CD4-positive, alpha-beta T cell treated with Interleukin-4 for 4 hours (primary cell): ENCODE measurements around the gene MYD88.

Experiments
- DNase-seq: peaks from one replicate; pipeline ENCODE4 v3.0.0-alpha.2; 2020

Gene MYD88

DNA sequence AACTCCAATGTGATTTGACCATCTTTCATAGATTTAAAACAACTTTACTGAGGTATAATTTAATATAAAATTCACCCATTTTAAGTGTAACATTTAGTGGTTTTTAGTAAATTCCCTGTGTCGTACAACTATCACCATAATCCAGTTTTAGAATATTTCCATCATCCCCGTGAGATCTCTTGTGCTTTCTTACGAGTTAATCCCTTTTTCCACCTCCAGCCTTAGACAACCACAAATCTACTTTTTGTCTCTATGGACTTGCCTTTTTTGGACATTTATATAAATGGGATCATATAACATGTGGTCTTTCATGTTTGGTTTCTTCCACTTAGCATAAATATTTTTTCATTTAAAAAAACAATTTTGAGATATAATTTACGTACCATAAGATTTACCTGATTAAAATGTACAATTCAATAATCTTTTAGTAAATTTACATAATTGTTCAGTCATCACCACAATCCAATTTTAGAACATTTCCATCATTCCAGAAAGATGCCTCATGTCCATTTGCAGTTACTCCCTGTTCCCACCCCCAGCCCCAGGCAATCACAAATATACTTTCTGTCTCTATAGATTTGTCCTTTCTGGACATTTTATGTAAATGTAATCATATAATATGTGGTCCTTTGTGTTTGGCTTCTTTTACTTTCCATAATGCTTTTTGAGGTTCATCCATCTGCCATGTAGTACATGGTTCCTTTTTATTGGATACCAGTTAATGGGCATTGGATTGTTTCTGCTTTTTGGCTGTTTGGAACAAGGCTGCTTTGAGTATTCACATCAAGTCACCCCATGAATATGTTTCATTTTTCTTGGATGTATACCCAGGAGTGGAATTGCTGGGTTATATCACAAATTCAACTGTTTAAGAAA lies 29.9 kb downstream of the MYD88 start:
- no peak for DNase-seq

DNA sequence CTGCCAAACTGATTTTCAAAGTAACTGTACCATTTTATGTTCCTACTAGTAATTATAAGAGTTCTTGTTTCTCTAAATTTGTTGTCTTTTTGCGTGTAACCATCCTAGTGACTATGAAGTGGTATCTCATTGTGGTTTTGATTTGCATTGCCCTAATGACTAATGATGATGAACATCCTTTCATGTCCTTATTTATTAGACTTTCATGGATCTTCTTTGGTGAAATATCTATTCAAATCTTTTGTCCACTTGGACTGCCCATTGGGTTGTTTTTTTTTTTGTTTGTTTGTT lies 30.5 kb downstream of the MYD88 start:
- peak; percentile 26 for DNase-seq

DNA sequence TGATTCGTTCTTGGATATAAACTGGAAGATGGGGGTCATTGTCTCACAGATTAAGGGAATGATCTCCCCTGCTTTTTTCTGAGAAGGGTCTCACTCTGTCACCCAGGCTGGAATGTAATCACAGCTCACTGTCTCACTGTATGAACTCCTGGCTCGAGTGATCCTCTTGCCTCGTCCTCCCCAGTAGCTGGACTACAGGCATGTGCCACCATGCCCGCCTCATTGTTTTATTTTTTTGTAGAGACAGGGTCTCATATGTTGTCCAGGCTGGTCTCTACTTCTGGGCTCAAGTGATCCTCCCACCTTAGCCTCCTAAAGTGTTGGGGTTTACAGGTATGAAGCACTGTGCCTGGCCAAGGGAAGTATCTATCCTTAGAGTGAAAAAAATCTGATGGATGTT lies 32.3 kb downstream of the MYD88 start:
- no peak for DNase-seq

DNA sequence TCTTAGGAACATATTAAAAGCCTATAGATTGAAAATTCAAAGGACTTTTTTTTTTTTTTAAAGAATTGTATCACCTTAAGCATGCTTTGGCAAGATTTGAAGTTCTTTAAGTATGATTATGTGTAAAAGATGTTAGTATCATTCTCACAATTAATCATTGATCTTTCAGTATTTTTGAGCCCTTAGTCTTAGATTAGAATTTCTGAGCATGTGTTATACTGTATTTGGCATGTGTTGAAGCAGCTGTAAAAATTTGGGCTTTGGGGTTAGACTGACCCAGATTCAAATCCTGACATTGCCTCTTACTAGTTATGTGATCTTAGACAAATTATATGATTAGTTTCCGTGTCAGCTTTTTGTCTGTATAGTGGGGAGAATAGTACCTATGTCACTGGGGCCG lies 33.2 kb downstream of the MYD88 start:
- DNase-seq = no peak

DNA sequence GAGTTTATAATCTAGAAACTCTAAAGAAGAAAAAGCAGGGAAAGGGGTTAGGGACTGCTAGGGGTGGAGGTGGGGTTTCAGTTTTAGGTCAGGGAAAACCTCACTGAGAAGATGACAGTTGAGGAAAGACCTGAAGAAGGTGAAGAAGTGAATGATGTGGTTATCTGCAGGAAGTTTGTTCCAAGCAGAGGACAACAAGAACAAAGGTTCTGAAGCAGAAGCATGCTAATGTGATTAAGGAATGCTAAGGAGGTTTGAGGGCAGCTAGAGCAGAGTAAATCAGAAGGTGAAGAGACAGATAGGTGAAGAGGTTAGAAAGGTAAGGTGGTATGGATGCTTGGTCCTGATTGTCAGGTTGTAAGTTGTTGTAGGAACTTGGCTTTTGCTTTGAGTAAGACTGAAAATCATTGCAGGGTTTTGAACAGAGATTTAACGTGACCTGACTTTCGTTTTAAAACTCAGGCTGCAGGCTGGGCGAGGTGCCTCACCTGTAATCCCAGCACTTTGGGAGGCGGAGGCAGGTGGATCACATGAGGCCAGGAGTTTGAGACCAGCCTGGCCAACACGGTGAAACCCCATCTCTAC lies 35.5 kb downstream of the MYD88 start:
- DNase-seq = peak; percentile 15

DNA sequence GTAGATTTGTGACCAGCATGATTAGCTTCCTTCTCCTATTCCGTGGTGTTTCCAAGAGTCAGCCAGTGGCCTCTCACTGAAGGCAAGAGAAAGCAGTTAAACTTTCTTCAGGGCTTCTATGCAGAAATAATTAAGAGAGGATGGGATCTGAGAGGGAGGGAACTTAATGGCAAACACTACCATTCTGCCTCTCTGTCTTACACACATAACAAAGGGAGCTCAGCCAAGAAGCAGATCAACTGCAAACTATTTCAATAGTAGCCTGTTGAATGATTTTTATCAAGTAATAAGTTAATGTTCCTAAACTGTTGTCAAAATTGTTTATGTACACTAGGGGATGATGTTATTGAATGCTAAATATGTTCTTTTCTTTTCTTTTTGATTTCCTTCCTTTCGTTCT lies 38.7 kb downstream of the MYD88 start:
- DNase-seq = no peak

DNA sequence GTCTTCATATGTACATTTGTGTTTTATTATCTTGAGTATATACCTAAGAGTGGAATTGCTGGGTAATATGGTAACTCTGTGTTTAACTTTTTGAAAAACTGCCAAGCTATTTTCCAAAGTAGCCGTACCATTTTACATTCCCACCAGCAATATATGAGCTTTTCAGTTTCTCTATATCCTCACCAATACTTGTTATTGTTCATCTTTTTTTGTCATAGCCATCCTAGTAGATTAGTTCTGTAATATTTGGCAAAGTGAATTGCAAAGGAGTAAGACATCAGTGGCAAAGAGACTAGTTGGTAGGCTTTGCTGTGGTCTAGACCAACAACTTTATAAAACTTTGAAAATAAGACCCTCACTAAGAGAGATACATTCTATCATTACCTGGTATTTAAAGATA lies 48.3 kb downstream of the MYD88 start:
- no peak for DNase-seq

DNA sequence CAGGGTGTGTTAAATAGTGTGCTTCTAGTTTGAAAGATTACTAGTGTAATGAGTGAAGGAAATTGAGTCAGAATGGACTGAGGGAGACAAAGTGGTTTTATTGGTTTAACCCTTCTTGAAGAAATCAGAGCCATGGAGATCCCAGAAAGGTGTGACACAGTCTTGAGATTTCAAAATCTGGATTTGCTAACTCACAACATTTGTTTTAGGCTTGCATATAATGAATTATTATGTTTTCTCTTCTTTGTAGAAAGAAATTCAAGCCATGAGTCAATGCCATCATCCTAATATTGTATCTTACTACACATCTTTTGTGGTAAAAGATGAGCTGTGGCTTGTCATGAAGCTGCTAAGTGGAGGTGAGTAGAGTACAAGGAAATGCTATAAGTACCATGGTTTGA lies 52.0 kb downstream of the MYD88 start:
- no peak for DNase-seq
